Motor neuron (in vitro differentiated cells): Measurements from ENCODE around the gene KRTAP12-1. TPM values are rescaled to one million over a fixed set of nuclear protein-coding genes. Genes with fewer than 3 reads are reported as not detected.
"Not testable (repeated sequence)": the region's sequence is repeated elsewhere in the genome, so short reads cannot be mapped to it uniquely, and the experiment has no call there.

Experiments used
- ATAC-seq, 8 experiments: fragments of 200-7000 bp; cut with Tn5 transposase; replicated peaks in 6 of 8; 2 replicates each; pipeline ENCODE4 v1.8.0; 2021; ENCODE audit warnings: mild to moderate bottlenecking in 8 of 8, moderate library complexity in 8 of 8
- H3K27ac ChIP-seq, 2 donors: fragments of 250-450 bp; sonication (Bioruptor Pico); 2 replicates each; pipeline ENCODE4 v1.9.0; 2021; ENCODE audit warnings: antibody characterized with exemption in 2 of 2, mild to moderate bottlenecking in 2 of 2, moderate library complexity in 1 of 2
- H3K4me1 ChIP-seq, 2 donors: fragments of 250-450 bp; sonication (Bioruptor Pico); replicated peaks in 1 of 2; 2 replicates each; pipeline ENCODE4 v1.6.1; 2021; ENCODE audit warnings: antibody characterized with exemption in 2 of 2, mild to moderate bottlenecking in 2 of 2, moderate library complexity in 1 of 2
- H3K4me3 ChIP-seq, 5 donors: fragments of 250-450 bp; sonication (Bioruptor Pico); 2 replicates each; pipeline ENCODE4 v1.9.0; 2021; ENCODE audit warnings: antibody characterized with exemption in 5 of 5, mild to moderate bottlenecking in 5 of 5, moderate library complexity in 4 of 5
- WGBS, 10 experiments: fragments of 450-650 bp; shearing (Covaris generic); methylation state at CpG; one replicate each; pipeline ENCODE4 v1.0.0; 2022; 5-methylcytosine and 5-hydroxymethylcytosine counted together
- in situ Hi-C, 9 experiments: fragments of 400-800 bp; cut with MboI; loops; one replicate each; pipeline ENCODE4 v1.15.0; 2021; ENCODE audit warnings: low sequenced_read_pairs in 9 of 9, low pct_unique_long_range_greater_than_20kb in 2 of 9; ENCODE audit not compliant: unreplicated experiment in 9 of 9
- total RNA-seq, 8 experiments: library from RNA; unstranded; fragments of 300-600 nt; gene quantifications; 2 replicates each; pipeline versions ENCODE4 v1.2.3 to v1.2.4, GENCODE V29; 2022

The KRTAP12-1 gene
- total RNA-seq, 8 experiments from 2014 or later = 0.90 TPM; not detected in 7

DNA sequence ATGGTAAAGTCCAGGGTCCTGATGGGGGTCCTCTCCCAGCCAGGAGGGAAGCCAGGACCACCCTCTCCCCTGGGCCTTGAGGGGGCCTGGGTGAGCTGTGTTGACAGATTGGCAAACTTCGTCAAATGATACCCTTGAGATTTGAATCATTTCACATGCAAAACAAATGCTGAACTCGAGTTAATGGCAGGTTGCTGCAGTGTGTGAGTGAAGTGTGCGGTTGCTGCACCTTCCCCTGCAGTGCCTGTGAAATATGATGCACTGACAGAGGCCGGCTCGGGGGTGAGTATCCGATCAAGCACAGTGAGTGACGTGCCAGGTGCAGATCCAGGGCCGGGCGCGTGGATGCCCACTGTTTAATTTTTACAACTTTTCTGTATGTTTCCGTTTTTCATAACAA is 5.7 kb upstream of the KRTAP12-1 start:
- 0 to 90% (median 50%) methylated on average over 1 to 9 of the region's 11 CpGs; no CpG with 5 or more reads in 1 of the 10 experiments for WGBS, 10 experiments
- Histone ChIP-seq H3K4me1 (peaks cover 4 to 22% of the 10 kb centered on the region in 2 donors), H3K4me3 (no peak overlapping the region), H3K27ac (no peak overlapping the region)
- peak in 3 of 8 experiments; percentile 30 to 52 (median 32) for ATAC-seq
- in situ Hi-C loops = no loop called here

- in situ Hi-C loops = no loop called here
- no peak overlapping the region for H3K4me3 ChIP-seq
- no peak overlapping the region for H3K27ac ChIP-seq
- H3K4me1 ChIP-seq = peaks cover 4 to 22% of the 10 kb centered on the region in 2 donors
- WGBS, 10 experiments = 40 to 88% (median 67%) methylated on average over 3 to 13 of the region's 25 CpGs; no CpG with 5 or more reads in 1 of the 10 experiments
- peak in 2 of 8 experiments; percentile 44 to 52 for ATAC-seq
Observed at GRCh38 chr21:44686843-44687561, 5.0 kb upstream of the KRTAP12-1 start.

GRCh38 chr21:44686000-44686781 is 4.2 kb upstream of the KRTAP12-1 start:
- in situ Hi-C loops = no loop called here
- peak in 5 of 8 experiments; percentile 36 to 70 (median 50) for ATAC-seq
- Histone ChIP-seq H3K4me3 (no peak overlapping the region), H3K27ac (no peak overlapping the region), H3K4me1 (peaks cover 4 to 22% of the 10 kb centered on the region in 2 donors)
- 0 to 56% (median 8%) methylated on average over 2 to 4 of the region's 14 CpGs; no CpG with 5 or more reads in 6 of the 10 experiments for WGBS, 10 experiments

DNA sequence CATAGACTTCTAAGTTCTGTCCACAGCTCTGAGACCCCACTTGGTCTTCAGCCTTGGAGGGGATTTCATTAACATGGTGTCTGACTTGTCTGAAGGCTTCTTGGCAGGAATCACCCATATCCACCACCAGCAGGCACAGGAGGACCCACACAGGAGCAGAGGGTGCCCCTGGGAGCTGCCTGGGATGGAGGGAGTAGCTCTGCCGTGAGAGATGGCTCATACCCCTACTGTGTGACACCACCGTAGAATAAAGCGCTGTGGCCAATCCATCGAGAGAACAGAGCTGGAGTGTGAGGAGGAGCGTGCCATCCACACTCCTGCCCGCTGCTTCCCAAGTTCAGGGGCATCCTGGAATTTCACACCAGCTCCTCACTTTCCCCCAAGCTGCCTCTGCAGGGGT is 3.1 kb upstream of the KRTAP12-1 start:
- H3K4me3 ChIP-seq, in situ Hi-C loops, ATAC-seq, H3K27ac ChIP-seq: not testable (repeated sequence)
- 80% methylated on average over 1 of the region's 6 CpGs; no CpG with 5 or more reads in 9 of the 10 experiments for WGBS, 10 experiments
- H3K4me1 ChIP-seq = peaks cover 4 to 22% of the 10 kb centered on the region in 2 donors

DNA sequence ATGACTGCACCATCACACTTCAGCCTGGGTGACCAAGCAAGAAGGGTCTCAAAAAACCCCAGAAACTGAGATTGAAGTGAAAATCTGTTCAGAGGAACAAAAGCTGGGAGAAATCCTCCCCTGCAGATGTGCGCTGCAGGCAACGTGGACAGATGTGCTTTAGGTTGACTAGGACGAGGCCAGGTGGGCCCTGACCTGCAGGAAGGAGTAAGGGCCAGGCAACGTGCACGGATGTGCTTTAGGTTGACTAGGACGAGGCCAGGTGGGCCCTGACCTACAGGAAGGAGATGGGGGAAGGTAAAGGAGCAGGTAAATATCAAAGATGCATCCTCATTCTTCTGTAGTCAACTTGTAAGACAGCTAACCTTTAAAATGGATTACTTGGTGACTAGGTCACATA is 2.5 kb upstream of the KRTAP12-1 start:
- in situ Hi-C loops = no loop called here
- no peak for ATAC-seq
- WGBS, 10 experiments = 0 to 87% (median 79%) methylated on average over 1 to 6 of the region's 6 CpGs; no CpG with 5 or more reads in 5 of the 10 experiments
- H3K4me1 ChIP-seq = peaks cover 4 to 22% of the 10 kb centered on the region in 2 donors
- H3K27ac ChIP-seq = no peak overlapping the region
- no peak overlapping the region for H3K4me3 ChIP-seq

DNA sequence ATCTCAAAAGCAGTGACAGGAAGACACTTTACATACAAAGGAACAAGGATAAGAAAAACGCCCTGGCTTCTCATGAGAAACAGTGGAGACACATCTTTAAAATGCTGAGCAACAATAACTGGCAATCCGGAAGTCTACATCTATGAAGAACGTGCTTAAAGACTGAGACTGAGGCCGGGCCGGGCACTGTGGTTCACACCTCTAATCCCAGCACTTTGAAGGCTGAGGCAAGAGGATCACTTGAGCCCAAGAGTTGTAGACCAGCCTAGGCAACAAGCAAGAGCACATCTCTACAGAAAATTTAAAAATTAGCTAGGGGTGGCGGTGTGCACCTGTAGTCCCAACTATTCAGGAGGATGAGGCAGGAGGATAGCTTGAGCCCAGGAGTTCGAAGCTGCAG is 2.1 kb upstream of the KRTAP12-1 start:
- no peak for ATAC-seq
- Histone ChIP-seq H3K4me3 (no peak overlapping the region), H3K4me1 (peaks cover 4 to 22% of the 10 kb centered on the region in 2 donors), H3K27ac (no peak overlapping the region)
- WGBS, 10 experiments = 24 to 83% (median 39%) methylated on average over 1 to 7 of the region's 7 CpGs; no CpG with 5 or more reads in 2 of the 10 experiments
- in situ Hi-C loops = no loop called here

- in situ Hi-C loops = no loop called here
- peaks cover 4 to 17% of the 10 kb centered on the region in 2 donors for H3K4me1 ChIP-seq
- WGBS, 10 experiments = 7 to 82% (median 58%) methylated on average over 1 to 8 of the region's 15 CpGs; no CpG with 5 or more reads in 5 of the 10 experiments
Observed at GRCh38 chr21:44682580-44683151, 703 bp upstream of the KRTAP12-1 start.

GRCh38 chr21:44681152-44681551 is 811 bp downstream of the KRTAP12-1 start:
- 27 to 95% (median 73%) methylated on average over 1 to 10 of the region's 11 CpGs; no CpG with 5 or more reads in 3 of the 10 experiments for WGBS, 10 experiments
- Histone ChIP-seq H3K4me3 (no peak overlapping the region), H3K27ac (no peak overlapping the region), H3K4me1 (peaks cover 0 to 1% of the 10 kb centered on the region in 2 donors)
- no peak for ATAC-seq
- in situ Hi-C loops = no loop called here

More at GRCh38 chr21:44682580-44683151, 703 bp upstream of the KRTAP12-1 start:
- Histone ChIP-seq H3K4me3 (no peak overlapping the region), H3K27ac (no peak overlapping the region)
- ATAC-seq = no peak

- Histone ChIP-seq H3K27ac (no peak overlapping the region), H3K4me3 (no peak overlapping the region), H3K4me1 (no peaks in the 10 kb centered on the region)
- ATAC-seq = no peak
- in situ Hi-C loops = no loop called here
- whole genome bisulfite sequencing, 10 experiments = 62 to 95% (median 80%) methylated on average over 1 to 10 of the region's 13 CpGs; no CpG with 5 or more reads in 3 of the 10 experiments
Observed at GRCh38 chr21:44677881-44678280, 4.1 kb downstream of the KRTAP12-1 start.

DNA sequence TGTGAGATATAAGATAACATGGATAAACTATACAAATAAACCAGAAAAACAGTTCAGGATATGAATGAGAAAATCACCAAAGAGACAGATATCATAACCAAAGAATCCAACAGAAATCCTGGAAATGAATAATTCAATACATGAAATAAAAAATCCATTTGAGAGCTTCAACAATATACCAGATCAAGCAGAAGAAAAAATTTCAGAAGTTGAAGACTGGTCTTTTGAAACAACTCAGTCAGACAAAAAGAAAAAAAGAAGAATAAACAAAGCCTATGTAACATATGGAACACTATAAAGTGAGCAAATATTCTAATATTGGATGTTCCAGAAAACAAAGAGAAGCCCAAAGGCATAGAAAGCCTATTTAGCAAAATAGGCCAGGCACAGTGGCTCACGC is 10.1 kb downstream of the KRTAP12-1 start:
- no peak overlapping the region for H3K27ac ChIP-seq
- no peaks in the 10 kb centered on the region for H3K4me1 ChIP-seq
- no peak overlapping the region for H3K4me3 ChIP-seq
- in situ Hi-C loops = no loop called here
- no peak for ATAC-seq
- WGBS, 10 experiments = 60 to 100% (median 82%) methylated on average over 1 of the region's 1 CpG; no CpG with 5 or more reads in 4 of the 10 experiments

DNA sequence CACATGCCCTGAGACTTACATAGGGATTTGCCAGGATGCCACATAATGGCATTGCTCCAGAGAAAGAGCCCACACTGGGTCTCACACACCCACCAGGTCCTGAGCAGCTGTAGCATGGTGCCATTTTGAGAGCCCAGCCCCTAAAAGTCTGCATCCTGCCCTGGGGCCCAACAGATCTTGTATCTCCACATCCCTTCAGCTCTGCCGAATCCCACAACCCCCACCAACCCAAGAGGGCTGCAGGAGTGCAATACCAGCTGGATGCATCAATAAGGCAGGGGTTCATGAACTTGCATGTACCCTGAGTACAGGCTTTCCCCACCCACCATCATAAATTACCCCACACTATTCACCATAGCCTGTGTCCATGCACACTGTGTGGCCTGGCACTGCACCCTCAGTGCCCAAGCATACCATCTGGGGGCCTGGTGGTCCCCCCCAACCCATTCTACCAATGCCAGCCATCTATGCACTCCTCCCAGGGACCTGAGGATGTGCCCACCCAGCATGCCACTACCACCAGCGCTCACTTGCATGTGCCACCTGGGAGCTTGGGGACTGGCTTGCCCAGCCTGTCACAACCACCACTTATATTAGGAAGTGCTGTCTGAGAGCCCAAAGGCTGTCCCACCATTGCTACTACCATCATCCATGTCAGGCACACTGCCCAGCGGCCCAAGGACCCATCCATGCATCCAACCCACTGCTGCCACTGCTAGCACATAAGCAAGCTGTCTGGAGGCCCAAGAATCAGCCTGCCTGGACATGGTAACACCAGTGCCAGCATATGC is 11.1 kb downstream of the KRTAP12-1 start:
- ATAC-seq = no peak

GRCh38 chr21:44667612-44668011 is 14.4 kb downstream of the KRTAP12-1 start:
- Histone ChIP-seq H3K4me3 (no peak overlapping the region), H3K4me1 (no peaks in the 10 kb centered on the region), H3K27ac (no peak overlapping the region)
- no peak for ATAC-seq
- in situ Hi-C loops = no loop called here
- WGBS, 10 experiments = 0 to 78% (median 22%) methylated on average over 1 of the region's 1 CpG; no CpG with 5 or more reads in 3 of the 10 experiments

More for the DNA sequence above, 11.1 kb downstream of the KRTAP12-1 start:
- no peak overlapping the region for H3K4me3 ChIP-seq
- H3K27ac ChIP-seq = no peak overlapping the region
- H3K4me1 ChIP-seq = no peaks in the 10 kb centered on the region
- in situ Hi-C loops = no loop called here
- WGBS, 10 experiments = 0 to 80% (median 57%) methylated on average over 1 to 3 of the region's 3 CpGs; no CpG with 5 or more reads in 5 of the 10 experiments
